ENCODE measurements around the gene MAP3K14.
A peak's percentile ranks its signal among the peaks of the same experiment; 100 is the strongest.

The MAP3K14 gene

GRCh38 chr17:45338996-45339535 lies 22.2 kb upstream of the MAP3K14 start:
- DNase-seq, result no peak

GRCh38 chr17:45338023-45338781 lies 21.4 kb upstream of the MAP3K14 start:
- DNase-seq, result no peak

DNA sequence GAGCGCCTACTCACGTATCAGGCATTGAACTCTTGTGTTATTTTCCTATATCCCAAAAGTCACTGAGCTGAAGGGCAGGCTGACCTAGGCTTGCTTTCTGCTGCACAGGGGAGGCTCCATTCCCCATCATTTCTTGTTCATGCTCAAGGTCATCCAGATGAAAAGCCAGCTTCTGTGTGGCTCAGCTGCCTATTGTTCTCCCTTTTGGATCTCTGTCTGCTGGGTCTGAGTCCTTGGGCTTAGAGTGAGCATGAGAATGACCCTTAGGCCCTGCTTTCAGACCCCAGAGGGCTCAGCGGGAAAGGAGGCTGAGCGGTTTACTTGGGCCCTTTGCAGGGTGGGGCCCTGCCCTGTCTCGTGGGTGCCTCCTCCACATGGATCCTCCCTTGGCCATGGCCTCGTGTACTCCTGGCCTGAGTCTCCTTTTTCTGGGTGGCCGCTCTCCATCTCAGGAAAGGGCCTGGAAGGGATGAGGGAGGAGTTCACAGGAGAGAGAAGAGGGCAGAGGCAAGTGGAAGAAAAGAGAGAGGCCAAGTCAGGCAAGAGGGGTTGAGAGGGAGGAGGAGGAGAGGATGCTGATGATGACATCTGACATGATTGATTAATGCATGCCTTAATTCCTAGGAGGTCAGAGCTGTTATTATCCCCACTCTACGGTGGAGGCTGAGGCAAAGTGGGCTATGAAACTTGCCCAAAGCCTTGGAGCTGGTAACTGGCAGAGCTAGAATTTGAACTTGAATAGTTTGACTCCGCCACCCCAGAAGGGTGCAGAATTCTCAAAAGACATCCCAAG lies 19.8 kb upstream of the MAP3K14 start:
- no peak for DNase-seq

DNA sequence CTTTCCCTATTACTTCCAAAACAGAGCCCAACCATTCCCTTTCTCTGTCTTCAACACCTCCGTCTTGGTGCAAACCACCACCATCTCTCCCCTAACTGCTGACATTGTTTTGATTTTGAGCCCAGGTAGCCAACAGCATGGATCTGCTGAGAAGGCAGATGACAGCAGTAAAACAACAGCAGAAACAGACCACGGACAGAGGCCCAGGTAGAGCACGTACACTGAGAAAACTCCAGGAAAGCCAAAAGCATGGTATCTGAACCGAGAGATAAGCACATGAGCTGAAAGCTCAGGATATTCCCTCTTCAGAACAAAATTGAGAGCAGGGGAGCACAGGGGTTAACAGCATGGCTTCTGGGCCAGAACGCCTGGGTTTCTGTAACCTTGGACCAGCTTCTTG lies 18.9 kb upstream of the MAP3K14 start:
- no peak for DNase-seq

DNA sequence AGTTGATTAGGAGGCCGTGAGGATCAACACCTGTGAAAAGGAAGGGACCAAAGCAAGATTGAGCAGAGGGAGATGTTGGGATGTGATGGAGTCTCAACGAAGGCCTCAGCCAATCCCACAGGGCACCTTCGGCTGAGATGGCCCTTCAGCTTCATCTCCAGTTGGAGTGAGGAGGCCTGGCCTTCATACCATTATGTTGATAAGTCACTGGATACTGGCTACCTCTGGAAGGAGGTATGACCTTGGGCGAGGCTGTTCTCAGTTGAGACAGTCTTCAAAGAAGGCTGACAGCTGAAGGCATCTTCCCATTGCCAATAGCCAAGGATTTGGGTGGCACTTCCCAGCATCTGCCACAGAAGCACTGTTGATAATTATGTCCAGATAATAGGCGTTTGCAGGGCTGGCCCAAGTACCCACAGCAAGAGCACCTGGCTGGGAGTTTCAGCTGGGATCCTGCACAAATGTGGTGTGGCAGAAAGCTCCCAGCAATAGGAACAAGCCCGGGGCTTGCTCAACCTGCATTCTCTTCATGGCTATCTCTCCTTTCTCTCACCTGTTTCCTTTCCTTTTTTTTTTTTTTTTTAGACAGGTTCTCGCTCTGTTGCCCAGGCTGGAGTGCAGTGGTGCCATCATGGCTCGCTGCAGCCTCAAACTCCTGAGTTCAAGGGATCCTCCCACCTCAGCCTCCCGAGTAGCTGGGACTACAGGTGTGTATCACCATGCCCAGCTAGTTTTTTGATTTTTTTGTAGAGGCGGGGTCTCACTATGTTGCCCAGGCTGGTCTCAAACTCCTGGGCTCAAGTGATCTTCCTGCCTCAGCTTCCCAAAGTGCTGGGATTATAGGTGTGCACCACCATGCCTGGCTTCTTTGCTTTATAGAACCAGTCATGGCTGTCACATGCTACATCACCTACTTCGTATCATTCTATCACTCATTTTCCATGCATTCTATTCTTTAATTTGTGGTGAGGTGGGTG lies 18.2 kb upstream of the MAP3K14 start:
- DNase-seq, result no peak

- no peak for DNase-seq
These were observed 17.4 kb upstream of the MAP3K14 start for GRCh38 chr17:45334231-45334630.

- DNase-seq, result no peak
These were observed 16.9 kb upstream of the MAP3K14 start for GRCh38 chr17:45333702-45334092.

- no peak for DNase-seq
These were observed 16.3 kb upstream of the MAP3K14 start for GRCh38 chr17:45332989-45333701.

DNA sequence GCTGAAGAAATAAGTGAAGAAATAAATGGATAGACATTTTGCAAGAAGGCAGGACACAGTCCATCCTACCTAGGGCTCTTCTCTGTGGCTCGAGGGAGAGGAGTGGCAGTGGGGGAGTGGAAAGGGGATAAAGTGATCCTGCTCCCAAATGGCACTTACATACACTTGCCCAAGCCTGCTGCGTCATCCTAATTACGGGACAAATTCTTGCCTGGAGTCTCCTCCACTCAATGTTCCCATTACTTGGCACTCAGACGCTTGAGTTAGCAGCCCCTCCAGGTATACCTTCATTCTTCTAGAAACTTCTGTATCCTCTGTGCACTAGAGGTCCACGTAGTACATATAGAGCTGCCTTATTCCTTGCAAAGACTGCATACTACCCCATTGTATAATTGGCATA lies 15.7 kb upstream of the MAP3K14 start:
- no peak for DNase-seq

DNA sequence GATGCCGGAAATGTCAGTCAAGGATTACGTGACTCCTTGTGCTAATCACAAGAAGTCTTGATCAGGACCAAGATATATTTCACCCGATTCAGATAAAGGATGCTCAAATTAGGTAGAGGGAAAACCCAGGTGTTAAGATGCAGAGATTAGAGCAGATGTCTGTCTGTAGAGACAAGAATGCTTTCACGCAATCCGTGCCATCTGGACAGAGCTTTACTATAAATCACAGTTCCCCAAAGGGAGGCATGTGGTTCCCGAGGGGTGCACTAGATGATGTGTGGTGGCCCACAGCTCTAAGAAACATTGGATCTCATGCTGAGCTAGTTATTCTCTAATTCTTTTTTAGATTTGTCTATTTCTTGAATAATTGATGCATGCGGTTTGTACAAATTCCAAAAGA lies 9.8 kb upstream of the MAP3K14 start:
- no peak for DNase-seq

GRCh38 chr17:45325810-45326209 lies 9.0 kb upstream of the MAP3K14 start:
- DNase-seq, result no peak

DNA sequence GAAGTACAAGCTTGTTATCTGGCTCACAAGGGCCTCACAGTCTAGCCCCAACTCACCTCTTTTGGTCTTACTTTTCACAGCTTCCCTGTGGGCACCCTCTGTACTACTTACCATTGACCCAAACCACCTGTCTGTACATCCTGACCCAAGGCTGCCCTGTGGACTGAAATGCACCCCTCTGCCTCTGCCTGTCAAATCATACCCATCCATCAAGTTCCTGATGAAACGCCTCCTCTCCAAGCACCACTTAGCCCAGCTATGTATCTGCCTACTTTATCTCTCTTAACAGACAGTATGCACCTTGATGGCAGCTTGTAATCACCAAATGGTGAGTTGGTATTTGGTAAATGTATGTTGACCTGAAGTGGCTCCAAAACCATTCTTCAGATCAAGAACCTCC lies 7.5 kb upstream of the MAP3K14 start:
- DNase-seq, result no peak

- no peak for DNase-seq
These were observed 5.3 kb upstream of the MAP3K14 start for GRCh38 chr17:45322168-45322567.

DNA sequence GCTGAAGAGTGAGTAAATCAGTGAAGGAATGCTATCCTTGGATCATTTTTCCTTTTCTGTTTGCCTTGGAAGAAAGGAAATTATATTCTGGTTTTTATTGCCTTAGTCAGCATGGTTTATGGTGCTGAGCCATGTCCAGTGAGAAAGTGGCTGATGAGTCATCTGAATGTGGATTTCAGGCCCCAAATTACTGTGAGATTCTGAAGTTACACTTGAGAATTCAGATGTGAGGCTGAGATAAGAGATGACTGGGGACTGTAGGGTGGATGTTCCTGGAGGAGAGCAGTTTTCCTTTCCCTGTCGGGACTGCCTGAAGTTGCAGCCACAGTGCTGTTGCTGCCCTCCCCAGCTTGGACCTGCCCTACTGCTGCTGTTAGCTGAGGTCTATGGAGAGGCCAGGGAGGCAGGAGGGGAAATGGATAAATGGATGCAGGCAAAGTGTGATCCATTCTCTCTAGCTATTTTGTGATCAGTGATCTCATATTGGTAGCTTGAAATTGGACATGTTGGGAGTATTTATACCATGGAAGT lies 4.2 kb upstream of the MAP3K14 start:
- DNase-seq, result peak; percentile 96

GRCh38 chr17:45320349-45320930 lies 3.6 kb upstream of the MAP3K14 start:
- DNase-seq, result peak; percentile 60

DNA sequence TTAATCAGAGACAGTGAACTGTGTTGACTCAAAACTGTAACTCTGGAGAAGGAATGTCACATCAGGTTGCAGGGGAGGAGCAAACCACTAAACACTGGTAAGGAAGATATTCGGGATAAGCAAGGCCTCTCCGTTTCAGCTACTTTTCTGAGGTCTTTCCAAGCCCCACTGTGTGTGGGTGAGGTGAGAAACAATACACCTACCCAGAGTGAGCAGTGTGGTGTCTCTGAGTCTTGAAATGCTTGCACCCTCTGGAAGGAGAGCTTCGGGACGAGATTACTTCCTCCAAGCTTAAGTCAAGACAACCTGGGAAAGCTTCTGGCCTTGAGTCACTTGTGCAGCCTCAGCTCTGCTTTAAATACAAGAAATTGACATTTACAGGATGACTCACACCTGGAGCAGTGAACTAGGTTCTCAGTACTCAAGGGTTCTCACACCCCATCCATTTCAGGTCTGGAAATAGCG lies 2.5 kb upstream of the MAP3K14 start:
- DNase-seq, result peak; percentile 56

- DNase-seq, result no peak
These were observed 1.9 kb upstream of the MAP3K14 start for GRCh38 chr17:45318561-45319230.

DNA sequence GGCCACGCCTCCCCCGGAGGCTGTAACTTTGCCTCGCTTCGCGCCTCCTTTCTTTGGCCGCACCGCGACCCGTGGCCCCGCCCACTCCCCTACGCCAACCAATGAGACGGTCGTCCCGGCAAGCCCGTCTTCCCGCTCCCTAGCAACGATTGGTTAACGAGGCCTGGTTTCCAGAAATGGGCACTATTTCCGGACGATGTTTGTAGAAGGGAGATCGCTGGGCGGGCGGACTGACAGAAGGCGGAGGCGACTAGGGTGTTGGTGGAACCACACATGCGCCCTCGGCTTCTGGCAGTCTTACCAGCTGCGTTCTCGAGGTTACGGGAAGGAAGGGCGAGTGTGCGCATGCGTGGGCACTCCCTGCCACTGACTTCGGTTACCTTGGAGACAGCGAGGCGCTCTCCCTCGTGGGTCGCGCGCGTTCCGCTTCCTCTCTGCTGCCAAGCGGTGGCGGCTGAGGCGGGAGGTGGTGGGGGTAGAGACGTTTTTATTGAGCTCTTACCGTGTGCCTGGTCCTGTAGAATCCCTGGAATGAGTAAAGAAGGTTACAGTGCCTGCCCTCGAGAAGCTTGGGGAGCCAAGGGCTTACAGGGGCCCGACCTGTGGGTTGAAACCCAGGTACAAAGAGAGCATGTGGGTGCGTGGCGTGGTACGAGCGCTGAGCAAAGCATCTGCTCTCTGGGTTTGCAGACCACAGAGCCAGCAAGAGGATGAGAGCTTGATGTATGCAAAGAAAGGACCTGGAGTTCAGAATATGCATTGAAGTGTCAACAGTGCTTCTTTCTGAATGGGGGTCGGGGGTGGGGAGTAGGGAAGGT lies 500 bp upstream of the MAP3K14 start:
- peak; percentile 100 for DNase-seq

GRCh38 chr17:45315648-45316433 lies 979 bp downstream of the MAP3K14 start:
- no peak for DNase-seq
